ENCODE data around the gene GRID2. TPM values are rescaled to one million over a fixed set of nuclear protein-coding genes. Genes with fewer than 3 reads are reported as not detected.

GRID2 gene
- total and polyA plus RNA-seq, 9 of the 15 experiments (the other 6 are each of a cell fraction or from before 2014, with no cell fraction given): 0.04 TPM; not detected in 7

DNA sequence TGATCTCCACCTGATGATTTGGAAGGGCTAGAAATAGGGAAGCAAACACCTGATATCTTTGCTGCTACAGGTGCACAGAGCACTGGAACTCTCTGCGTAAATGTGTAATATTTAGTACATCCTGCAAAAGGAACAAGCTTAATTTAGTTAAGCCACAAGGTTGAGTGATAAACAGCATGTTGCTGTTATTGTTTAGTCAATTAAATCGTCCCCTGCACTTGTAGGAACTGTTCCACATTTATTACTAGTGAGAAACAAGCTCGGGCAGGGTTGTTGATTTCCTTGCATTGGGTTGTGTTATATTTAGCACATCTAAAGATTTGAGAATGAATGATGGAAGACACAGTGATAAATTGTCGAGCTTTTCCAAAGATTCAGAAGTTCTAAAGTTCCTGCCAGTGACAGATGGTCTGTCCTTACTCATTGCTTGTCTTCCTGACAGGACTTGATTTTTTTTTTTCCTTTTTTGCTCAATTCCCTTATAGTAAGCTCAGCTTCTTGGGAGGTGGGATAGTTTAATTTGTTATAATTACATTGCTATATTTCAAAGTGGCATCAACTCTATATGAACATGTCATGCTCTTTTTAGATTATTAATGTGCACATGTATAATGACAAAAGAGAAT, 897.8 kb downstream of the GRID2 start:
- no peaks in the 10 kb centered on the region for H3K9me1 ChIP-seq (ENCODE audit: control insufficient read depth, insufficient read depth, low read length)
- no peak overlapping the region for H3K4me2 ChIP-seq (ENCODE audit: insufficient read depth, low read length)
- no peak overlapping the region for H3K9ac ChIP-seq (ENCODE audit: insufficient read depth in 1 of 2, low read depth in 2 of 2, low read length in 2 of 2)
- no TSS peak for BruUV-seq (replicated peaks)
- H2AFZ ChIP-seq (ENCODE audit: low read depth, low read length): no peak overlapping the region
- ChIA-PET POLR2A (no interaction called here), CTCF (ENCODE audit: low intra/inter-chr PET ratio) (no interaction called here)
- FAIRE-seq (no peak), DNase-seq (ENCODE audit: extremely low read depth in 1 of 4, low spot score in 3 of 4) (no peak), ATAC-seq (no peak)
- H3K4me1 ChIP-seq (replicated peaks in 1 of 2; ENCODE audit: control insufficient read depth in 2 of 2, insufficient read depth in 2 of 2, low read length in 2 of 2): no peaks in the 10 kb centered on the region
- intact Hi-C loops (cut with micrococcal nuclease) (no loop called here), in situ Hi-C loops (cut with MboI) (no loop called here)
- no peaks in the 10 kb centered on the region for H3K9me3 ChIP-seq (replicated peaks; ENCODE audit: control insufficient read depth, insufficient read depth, low read depth, low read length)
- TF ChIP-seq POLR2AphosphoS2 (IDR thresholded peaks at IDR 0.05; ENCODE audit: low read length): no peak
- TF ChIP-seq MCM7 (IDR thresholded peaks at IDR 0.05): no peak
- no peak for TF ChIP-seq HDAC2 (IDR thresholded peaks at IDR 0.05)
- TF ChIP-seq NCOA1 (IDR thresholded peaks at IDR 0.05; ENCODE audit: low read depth): no peak
- no peak for TF ChIP-seq NR4A1 (CRISPR knock-in tag; IDR thresholded peaks at IDR 0.05)
- no peak for TF ChIP-seq NR4A1 (tag; IDR thresholded peaks at IDR 0.05)
- no peak for TF ChIP-seq RREB1 (CRISPR knock-in tag; IDR thresholded peaks at IDR 0.05)
- TF ChIP-seq PPARD (CRISPR knock-in tag; IDR thresholded peaks at IDR 0.05): no peak
- no peak for TF ChIP-seq HNRNPK (IDR thresholded peaks at IDR 0.05; ENCODE audit: low read depth, low read length, poor library complexity, severe bottlenecking)
- no peaks in the 10 kb centered on the region for H3K36me3 ChIP-seq (ENCODE audit: control insufficient read depth, insufficient read depth, low read length)
- H3K79me2 ChIP-seq (ENCODE audit: control insufficient read depth, insufficient read depth, low read length): no peaks in the 10 kb centered on the region
- H4K20me1 ChIP-seq (replicated peaks; ENCODE audit: control insufficient read depth, insufficient read depth, low read length): no peaks in the 10 kb centered on the region
- no peak overlapping the region for H3K4me3 ChIP-seq
- H3K27ac ChIP-seq (ENCODE audit: extremely low read depth, low read depth, low read length): no peak overlapping the region
- H3K27me3 ChIP-seq (ENCODE audit: control insufficient read depth in 2 of 2, insufficient read depth in 2 of 2, low read length in 2 of 2): no peaks in the 10 kb centered on the region
- 0% methylated on average over 4 of the region's 4 CpGs for WGBS (ENCODE audit: insufficient coverage, low coverage, missing lambda C conversion rate)
